NOMO-1 treated with DMSO at 0.1 percent for 48 hours (cell line): Measurements from ENCODE around the gene PTPRT.

Source experiments
- DNase-seq: peaks from one replicate; lab custom pipeline; 2025; ENCODE audit not compliant: unreplicated experiment; lab: John Stamatoyannopoulos, UW

PTPRT gene

DNA sequence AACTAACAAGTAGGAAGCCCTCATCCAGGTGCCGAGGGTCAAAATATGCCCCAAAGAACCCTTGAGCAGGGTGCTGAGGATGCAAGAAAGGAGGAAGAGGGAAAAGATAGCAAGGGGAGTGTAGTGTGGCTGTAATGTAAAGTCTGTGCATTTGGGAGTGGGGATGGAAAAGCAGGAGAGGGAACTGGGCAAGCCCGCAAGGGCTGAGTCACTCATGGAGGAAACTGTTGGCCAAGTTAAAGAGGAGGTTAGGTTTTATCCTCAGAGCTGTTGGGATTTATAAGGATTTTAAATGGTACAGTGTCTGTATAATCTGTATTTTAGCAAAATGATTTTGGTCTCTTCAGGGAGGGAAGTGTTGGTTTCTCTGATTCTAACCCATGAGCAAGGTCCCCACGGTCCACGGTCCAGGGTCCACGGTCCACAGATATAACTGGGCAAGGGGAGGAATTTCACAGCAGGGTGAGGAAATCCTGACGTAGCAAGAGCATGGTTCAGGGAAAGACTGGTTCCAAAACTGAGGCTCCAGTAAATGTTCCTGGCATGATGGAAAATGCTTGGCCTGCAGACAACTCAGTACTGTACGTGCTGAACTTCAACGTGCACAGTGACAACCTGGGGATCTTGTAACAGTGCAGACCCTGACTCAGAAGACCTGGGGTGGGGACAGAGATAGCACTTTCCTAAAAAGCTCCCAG lies 759.8 kb downstream of the PTPRT start:
- no peak for DNase-seq

DNA sequence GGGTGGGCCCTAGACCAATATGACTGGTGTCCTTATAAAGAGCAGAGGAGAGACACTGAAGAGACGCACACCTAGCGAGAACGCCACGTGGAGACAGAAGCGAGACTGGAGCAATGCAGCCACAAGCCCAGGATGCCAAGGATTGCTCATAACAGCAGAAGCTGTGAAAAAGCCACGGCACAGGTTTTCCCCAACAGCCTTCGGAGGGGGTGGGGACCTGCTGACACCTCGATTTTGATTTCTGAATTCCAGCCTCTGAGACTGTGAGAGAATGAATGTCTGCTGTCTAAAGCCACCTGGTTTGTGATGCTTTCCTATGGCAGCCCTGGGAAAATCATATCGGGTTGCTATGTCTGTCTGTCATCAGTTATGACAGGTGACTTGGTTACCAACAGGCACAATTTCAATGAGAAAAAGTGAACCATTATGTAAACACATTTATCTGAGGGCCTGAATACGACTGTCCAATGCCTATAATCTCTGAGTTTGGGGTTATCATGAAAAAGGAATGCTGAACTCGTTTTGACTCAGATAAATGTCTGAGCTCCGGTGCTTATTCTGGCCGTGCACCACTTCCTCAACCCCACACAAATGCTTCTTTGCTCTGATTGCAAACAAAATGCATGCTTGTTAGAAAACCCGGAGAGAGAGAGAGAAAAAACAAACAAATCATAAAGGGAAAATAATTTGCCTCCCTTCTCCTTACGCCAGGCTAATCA lies 769.7 kb downstream of the PTPRT start:
- no peak for DNase-seq

DNA sequence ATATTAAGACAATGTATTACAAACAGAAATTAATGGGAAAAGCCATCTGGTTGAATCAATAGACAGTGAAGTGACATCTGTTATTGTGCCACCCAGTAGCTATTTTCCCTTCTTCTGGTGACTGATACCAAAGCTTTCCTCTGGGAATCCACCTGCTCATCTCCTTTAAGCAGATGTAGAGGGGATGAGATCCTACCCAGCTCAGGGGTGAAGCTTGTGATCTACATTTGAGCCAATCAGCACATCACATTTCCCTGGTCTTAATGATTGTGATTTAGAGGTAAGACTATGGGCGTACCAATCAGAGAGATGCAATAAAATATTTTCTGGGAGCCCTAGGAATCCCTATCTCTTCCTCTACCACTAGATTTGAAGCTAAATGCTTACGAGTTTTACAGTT lies 782.9 kb downstream of the PTPRT start:
- DNase-seq, result no peak

DNA sequence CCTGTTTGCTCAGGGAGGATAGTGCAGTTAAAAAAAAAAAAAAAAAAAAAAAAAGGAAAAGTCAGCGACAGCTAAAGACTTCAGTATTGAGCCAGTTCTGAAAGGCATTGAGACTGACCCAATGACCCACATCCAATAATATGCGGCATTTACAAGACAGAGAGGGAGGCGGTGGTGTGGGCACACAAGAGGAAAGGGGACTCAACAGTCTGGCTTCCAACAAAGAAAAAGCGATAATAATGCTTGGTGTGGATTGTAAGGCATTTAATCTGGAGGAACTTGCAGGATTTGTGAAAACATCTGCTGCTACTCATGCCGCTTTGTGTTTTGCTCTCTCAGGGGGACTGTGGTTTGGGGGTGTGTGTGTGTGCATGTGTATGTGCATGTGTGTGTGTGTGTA lies 787.3 kb downstream of the PTPRT start:
- no peak for DNase-seq

DNA sequence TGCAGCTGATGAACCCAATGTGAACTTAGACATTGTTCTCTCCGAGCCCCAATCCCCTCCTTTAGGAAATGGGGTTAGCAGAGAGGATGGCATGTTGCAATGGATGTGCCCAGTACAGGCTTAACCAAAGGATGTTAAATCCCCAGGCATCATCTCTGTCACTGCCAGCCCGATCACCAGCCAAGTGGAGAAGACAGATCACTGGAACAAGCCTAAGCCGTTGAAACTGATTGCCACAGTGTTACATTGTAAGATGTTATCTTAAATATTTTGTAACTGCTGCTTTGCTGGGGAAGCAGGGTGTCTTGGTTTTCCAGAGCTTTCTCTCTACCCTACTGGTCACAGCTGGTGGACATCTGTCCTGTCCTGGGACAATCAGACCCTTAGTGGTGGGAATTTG lies 788.1 kb downstream of the PTPRT start:
- no peak for DNase-seq

DNA sequence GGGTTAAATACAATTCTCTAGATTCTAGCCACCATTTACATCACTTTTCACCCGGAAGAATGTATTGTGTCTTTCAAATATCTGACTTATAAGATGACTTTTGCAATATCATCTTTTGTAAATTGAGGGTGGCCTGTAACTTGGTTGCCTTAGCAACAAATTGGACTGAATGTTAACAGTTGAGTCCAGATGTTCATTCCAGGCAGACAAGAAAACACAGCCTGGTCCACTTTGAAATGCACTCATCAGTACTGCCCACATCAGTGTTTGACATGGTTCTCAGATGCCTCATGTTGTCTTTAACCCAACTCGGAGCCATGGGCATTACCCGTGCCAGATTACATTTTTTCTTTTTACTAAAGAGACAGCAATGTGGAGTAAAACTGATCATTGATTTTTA lies 789.9 kb downstream of the PTPRT start:
- no peak for DNase-seq

DNA sequence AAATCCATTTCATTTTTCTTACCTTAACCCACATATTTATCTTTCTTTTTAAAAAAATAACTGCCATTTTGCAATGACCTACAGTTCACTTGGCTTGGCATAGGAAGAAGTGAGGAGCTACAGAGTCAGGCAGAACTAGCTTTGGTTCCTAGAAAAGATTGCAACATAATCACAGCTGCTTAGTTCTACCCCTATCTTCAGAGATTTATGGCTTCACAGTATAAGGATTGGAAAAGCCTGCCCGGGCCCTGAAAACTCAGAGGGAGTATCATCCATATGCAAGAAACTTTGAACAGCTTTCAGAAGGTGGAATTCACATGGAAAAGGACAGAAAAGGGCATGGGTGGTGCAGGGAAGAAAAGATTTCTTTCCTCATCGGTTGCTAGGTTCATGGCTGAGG lies 797.3 kb downstream of the PTPRT start:
- no peak for DNase-seq

DNA sequence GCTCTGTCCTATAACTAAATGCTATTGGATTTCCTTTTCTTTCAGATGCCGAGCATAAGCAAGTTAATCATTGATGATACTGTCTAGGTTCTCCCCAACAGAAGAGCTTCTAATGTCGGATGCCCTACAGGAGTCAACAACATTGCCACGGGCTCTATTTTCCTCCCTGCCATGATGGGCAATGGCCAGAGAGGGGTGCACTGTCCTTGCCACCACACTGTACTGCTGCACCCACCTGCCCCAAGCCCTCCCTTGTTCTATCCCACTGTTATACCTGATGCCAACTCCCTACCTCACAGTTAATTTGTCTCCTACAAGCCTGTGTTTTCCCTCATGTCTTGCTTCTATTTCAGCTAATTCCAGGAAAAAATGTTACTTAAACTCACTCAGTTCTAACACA lies 797.9 kb downstream of the PTPRT start:
- no peak for DNase-seq

DNA sequence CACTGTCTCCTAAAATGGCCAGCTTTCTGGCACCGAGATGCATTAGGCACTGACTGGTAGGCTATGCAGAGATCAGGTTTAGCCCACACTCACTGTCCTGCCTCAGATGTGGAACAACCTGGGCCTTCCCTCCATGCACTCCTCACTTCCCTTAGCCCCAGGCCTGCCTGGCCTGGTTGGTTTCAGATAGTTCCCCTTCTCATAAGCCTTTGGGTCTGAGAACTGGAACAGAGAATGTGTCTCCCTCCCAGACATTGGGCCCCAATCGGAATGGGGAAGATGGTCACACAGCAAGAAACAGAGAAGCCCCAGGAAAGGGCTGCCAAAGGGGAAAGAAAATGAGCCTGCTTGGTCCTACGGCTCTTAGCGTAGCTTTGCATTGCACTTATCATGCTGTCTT lies 809.4 kb downstream of the PTPRT start:
- DNase-seq, result no peak

DNA sequence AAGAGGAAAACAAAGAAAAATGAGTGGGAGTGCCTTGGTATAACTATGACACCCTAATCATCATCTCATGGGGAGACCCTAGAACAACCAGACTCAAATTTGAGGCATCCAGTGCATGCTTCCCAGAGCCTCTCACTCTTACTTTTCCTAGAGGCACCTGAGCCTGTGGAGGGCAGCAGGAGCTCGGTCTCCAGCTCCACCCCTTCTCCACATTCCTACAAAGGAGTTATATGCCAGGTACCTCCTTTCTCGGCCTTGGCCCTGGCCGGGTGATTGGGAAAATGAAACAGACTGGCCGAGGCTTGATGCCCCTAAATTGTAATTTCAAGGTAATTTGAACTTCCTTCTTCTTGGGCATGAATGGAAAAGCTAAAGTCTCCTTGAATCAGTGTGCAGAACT lies 810.3 kb downstream of the PTPRT start:
- DNase-seq, result no peak

DNA sequence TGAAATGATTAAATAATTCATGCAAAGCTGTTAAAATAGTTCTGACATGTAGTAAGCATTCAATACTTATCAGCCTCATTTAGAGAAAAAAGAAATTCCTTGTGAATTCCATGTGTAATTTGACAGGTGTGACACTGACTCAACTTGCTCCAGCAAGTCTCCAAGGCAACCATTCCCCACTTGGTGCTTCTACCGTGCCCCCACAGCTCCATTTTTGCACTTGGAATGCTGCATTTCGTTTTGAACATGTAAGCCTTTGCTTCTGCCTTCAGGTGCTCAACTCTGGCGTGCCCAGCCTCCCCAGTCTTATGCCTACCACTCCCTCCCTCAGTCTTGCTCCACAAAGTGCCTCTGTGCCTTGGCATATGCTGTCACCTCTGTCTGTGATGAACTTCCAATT lies 810.9 kb downstream of the PTPRT start:
- DNase-seq, result no peak

DNA sequence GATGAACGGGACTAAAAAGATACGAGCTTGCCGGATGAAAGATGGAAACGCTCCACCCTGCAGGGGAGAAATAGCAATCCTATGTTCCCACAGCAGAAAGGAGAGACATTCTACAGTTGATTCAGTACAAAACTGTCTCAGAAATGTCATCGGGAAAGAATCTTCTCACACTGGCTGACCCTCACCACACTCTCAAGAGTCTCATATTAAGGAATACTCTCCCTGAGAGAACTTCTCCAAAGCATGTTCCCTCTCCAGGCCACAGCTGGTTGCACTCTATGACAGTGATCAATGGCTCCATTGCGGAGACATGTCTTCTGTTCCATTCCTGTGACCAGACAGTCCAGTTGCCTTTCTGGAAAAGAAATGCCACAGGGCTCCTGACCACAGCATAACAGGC lies 813.6 kb downstream of the PTPRT start:
- no peak for DNase-seq

DNA sequence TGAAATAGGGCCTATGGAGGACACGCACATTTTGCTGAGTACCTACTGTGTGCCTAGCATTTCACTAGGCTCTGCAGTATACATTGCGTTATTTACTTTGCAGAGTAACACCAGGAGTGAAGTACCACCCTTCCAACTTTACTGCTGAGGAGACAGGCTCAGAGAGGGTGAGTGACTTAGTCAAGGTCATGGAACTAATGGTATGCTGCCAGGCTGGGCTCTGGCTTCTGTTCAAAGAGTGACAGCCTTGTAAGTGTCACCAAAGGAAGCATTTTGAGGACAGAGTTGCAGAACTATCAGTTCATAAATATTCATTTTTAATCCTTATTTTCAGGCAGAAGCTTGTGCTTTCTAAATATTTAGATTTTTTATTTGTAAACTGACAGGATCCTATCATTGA lies 816.7 kb downstream of the PTPRT start:
- DNase-seq, result no peak

DNA sequence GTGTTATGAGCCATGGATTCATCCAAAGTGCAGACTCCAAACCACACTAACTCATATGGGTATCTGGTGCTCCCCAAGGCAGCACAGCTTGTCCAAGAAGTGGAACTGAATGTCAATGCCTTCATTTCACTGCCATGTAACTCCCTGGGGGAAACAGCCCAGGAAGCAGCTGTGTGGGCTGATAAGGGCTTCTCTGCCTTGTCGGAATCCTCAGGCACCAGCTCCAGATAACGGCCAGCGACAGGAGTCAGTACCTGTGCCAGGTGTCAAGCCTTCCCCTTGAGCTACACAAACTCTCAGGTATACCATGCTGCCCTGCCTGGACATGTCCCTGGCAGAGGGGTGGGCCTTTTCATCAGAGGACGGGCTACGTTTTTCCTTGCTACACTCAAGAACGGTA lies 819.6 kb downstream of the PTPRT start:
- DNase-seq, result no peak

DNA sequence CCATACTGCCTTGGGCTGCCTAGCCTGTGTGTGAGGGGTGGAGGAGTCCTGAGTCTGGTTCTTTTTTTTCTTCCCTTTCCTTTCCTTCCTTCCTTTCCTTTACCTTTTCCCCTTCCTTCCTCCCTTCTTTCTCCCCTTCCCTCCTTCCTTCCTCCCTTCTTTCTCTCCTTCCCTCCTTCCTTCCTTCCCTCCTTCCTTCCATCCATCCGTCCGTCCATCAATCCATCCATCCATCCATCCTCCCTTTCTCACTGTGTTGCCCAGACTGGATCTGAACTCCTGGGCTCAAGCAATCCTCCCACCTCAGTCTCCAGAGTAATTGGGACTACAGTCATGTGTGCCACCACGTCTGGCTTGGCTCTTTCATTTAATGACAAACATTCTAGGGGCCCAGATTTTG lies 820.8 kb downstream of the PTPRT start:
- no peak for DNase-seq

DNA sequence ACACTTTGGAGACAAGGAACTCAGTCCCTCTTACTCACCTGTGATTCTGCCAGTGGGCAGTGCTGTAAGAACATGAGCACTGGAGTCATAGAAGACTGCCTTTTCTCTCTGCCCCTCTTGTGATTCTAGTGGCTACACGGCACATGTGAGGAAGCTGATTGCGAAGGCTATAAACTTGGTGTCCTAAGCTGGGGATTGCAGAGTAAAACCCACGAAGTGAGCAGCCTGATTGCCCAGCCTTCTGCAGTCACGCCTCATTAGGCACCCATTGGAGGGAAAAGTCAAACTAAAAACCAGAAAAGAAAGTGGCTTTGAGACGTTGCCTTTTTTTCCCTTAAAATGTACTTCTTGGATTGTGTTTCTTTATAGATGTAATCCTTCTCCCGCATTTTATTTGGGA lies 823.1 kb downstream of the PTPRT start:
- no peak for DNase-seq

DNA sequence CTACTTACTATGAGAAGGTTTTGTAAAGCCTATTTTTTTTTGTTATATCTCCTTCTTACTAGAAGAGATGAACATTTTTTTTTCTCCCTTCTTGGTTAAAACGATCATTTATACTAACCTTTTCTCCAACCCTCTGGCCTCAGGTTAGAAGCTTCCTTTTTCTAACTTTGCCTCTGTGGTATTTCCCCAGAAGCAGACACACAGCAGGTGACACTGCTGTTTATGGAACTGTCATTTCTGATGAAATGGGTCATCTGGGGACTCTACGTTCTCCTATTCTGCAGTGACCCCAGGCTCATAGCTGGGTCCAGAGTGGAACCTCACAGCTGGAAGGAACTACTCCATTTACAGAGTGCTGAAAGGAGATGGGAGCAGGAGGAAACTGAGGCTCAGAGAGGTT lies 825.3 kb downstream of the PTPRT start:
- no peak for DNase-seq

DNA sequence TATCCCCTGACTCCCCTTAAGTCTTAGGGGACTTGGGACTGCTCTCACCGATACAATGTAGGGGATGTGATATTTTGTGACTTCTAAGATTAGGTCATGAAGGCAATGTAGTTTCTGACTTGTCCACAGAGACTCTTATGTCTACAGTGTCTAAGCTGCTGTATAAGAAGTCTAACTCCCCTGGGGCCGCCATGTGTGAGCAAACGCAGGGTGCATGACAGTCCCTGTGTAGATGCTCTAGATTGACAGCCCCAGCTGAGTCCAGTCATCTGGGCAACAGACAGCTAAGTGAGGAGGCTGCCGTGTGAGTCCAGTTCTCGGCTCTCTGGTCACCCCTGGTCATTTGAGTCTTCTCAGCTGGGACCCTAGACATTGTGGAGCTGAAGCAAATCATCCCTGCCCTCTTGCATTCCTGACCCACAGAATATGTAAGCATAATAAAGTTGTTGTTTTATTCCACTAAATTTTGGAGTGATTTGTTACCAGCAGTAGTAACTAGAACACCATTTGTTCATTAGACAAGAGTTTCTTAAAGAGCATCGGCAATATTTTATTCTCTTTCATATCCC lies 828.2 kb downstream of the PTPRT start:
- DNase-seq, result no peak

DNA sequence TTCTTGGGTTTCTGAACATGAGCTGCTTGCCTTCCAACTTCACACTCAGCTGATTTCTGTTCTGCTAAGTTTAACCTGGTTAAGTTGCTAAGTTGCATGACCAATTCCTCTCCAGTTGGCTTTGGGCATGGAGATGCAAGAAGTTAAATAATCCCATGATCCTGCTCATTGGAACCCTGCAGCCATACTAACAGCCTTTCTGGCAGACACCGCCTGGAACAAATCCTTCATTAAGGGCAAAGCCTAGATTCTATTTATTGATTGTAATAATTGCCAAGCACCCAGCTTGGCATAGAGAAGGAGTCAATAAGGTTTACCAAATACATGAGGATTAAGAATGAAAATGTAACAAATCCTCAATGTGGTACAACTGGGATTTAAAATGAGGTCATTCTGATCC lies 829.1 kb downstream of the PTPRT start:
- DNase-seq, result no peak

DNA sequence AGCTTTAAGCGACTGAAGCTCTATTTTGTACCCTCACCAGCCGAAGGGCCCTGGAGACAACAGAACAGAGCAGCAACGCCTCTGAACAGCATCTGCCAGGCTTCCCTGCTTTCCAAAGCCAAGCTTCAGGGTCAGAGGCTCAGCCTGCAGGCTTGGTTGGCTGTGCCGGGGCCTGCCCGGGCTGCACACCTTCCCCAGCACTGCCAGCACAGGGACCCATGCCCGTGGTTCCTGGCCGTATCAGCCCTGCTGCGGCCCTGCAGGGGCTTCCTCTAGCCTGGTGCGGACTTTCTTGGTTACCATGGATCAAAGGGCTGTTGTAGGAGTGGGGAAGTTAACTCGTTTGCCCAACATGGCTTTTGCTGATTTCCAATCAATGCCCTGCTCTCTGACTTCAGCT lies 830.1 kb downstream of the PTPRT start:
- no peak for DNase-seq

DNA sequence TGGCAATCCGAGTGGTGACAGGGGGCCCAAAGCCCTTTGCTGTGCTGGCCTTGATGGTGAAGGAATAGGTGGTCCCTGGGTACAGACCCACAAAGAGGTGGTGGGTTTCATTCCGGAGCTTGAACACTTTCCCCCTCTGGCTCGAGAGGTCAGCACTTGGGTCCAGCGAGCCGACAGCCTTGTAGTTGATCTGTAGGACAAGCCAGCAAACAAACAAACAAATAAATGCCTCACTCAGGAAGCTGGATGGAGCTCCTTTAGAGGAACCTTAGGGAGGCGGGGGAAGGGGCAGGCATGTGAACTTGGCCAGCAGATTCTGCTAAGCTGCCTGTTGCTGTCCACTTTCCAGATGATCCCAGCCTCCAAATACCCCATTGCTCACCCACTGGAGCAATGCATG lies 837.6 kb downstream of the PTPRT start:
- DNase-seq, result no peak

DNA sequence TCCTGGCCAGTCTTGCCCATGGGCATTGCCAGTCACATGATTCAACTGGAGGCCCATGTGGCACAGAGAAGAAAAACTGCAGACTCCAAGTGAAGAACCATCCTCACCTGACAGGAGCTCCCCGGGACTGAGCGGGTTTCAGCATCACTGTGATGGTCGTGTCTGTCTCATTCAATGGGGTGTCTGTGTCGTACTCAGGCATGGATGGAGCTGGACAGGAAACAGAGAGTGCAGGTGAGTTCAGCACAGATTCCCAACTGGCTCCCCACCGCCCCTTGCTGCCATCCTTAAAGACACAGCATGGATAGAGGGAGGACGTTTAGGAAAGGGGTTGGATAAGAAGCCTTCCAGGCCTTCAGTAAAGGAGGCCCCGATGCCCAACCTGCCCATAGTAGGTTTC lies 839.2 kb downstream of the PTPRT start:
- DNase-seq, result no peak
